Measurements from ENCODE around the gene KLK6. TPM values are rescaled to one million over a fixed set of nuclear protein-coding genes. Genes with fewer than 3 reads are reported as not detected.

Gene KLK6
- polyA plus RNA-seq, 2 of the 4 experiments (the other 2 are of a cell fraction), result 0.13 TPM; not detected in 1

- TF ChIP-seq, protein P1, sequence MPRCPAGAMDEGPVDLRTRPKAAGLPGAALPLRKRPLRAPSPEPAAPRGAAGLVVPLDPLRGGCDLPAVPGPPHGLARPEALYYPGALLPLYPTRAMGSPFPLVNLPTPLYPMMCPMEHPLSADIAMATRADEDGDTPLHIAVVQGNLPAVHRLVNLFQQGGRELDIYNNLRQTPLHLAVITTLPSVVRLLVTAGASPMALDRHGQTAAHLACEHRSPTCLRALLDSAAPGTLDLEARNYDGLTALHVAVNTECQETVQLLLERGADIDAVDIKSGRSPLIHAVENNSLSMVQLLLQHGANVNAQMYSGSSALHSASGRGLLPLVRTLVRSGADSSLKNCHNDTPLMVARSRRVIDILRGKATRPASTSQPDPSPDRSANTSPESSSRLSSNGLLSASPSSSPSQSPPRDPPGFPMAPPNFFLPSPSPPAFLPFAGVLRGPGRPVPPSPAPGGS (IDR thresholded peaks at IDR 0.05), result no peak
- no peak for TF ChIP-seq RFX5 (IDR thresholded peaks at IDR 0.05)
- no peak for TF ChIP-seq TFCP2L1 (CRISPR knock-in tag; IDR thresholded peaks at IDR 0.05)
- no peak for TF ChIP-seq SREBF2 (IDR thresholded peaks at IDR 0.05)
- no peak for TF ChIP-seq FOSB (CRISPR knock-in tag; IDR thresholded peaks at IDR 0.05)
- TF ChIP-seq, protein P2, sequence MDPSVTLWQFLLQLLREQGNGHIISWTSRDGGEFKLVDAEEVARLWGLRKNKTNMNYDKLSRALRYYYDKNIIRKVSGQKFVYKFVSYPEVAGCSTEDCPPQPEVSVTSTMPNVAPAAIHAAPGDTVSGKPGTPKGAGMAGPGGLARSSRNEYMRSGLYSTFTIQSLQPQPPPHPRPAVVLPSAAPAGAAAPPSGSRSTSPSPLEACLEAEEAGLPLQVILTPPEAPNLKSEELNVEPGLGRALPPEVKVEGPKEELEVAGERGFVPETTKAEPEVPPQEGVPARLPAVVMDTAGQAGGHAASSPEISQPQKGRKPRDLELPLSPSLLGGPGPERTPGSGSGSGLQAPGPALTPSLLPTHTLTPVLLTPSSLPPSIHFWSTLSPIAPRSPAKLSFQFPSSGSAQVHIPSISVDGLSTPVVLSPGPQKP (IDR thresholded peaks at IDR 0.05; ENCODE audit: low read depth, low read length), result no peak
- TF ChIP-seq HMGXB4 (CRISPR knock-in tag; IDR thresholded peaks at IDR 0.05; ENCODE audit: borderline replicate concordance), result no peak
- TF ChIP-seq MYC (IDR thresholded peaks at IDR 0.05; ENCODE audit: borderline replicate concordance, low read length), result no peak
Measured at GRCh38 chr19:50933640-50934039, 35.8 kb downstream of the KLK6 start (continued).

DNA sequence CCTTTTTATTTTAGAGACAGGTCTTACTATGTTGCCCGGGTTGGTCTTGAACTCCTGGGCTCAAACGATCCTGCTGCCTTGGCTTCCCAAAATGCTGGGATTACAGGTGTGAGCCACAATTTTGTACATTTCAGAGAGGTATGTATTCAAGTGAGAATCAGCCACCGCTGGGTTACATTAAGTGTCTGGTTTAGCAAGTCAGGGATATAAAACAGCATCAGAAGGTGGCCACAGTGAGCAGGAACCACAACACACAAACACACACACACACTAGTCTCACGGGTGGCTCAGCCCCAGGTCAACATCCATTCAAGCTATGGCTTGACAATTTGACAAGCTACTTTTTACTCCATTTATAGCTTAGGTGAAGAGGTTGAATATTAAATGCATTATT is 36.7 kb downstream of the KLK6 start:
- WGBS (ENCODE audit: missing lambda C conversion rate), result 77% methylated on average over 4 of the region's 4 CpGs
- TF ChIP-seq RNF2 (IDR thresholded peaks at IDR 0.05; ENCODE audit: borderline replicate concordance, low read depth), result no peak
- TF ChIP-seq RCOR1 (IDR thresholded peaks at IDR 0.05; ENCODE audit: low read depth, low read length), result no peak
- TF ChIP-seq MAFK (IDR thresholded peaks at IDR 0.05; ENCODE audit: partially characterized antibody), result no peak
- no peak for TF ChIP-seq TFCP2L1 (CRISPR knock-in tag; IDR thresholded peaks at IDR 0.05)
- no peak for TF ChIP-seq RAD21 (conservative IDR thresholded peaks at IDR 0.05 in 1 of 2, IDR thresholded peaks at IDR 0.05 in 1 of 2)
- TF ChIP-seq ESRRA (IDR thresholded peaks at IDR 0.05; ENCODE audit: borderline replicate concordance, low read length), result no peak
- no peak for TF ChIP-seq CBX8 (IDR thresholded peaks at IDR 0.05)
- DNase-seq (ENCODE audit: low read depth in 1 of 2, low spot score in 1 of 2) (no peak), ATAC-seq (no peak), FAIRE-seq (no peak)
- no peaks in the 10 kb centered on the region for H3K9me3 ChIP-seq
- ChIA-PET CTCF (interaction anchor here (1.0 to 4.6 kb wide), 3 partner anchors 10 to 84 kb away, joined by 4 to 36 read pairs (median 26); no protein-coding TSS in a partner anchor), POLR2A (no interaction called here)
- H3K4me1 ChIP-seq, result peaks cover 12% of the 10 kb centered on the region
- peak overlapping the region in 1 of 2 experiments; percentile 82; a peak in 3 of 6 replicates for H3K27ac ChIP-seq
- H3K4me3 ChIP-seq, result no peak overlapping the region
- no peak overlapping the region for H3K4me2 ChIP-seq

GRCh38 chr19:50932018-50932689 is 37.2 kb downstream of the KLK6 start:
- peaks cover 12% of the 10 kb centered on the region for H3K4me1 ChIP-seq
- no peak overlapping the region for H3K4me3 ChIP-seq
- no peaks in the 10 kb centered on the region for H3K9me3 ChIP-seq
- WGBS (ENCODE audit: missing lambda C conversion rate), result 87% methylated on average over 11 of the region's 11 CpGs
- H3K4me2 ChIP-seq, result no peak overlapping the region
- ATAC-seq (no peak), DNase-seq (ENCODE audit: low read depth in 1 of 2, low spot score in 1 of 2) (no peak), FAIRE-seq (no peak)
- CTCF ChIA-PET, result interaction anchor here (1.0 to 13.0 kb wide), 5 partner anchors 10 to 208 kb away, joined by 3 to 75 read pairs (median 4); no protein-coding TSS in a partner anchor
- peak overlapping the region in 1 of 2 experiments; percentile 82; a peak in 2 of 6 replicates for H3K27ac ChIP-seq
- POLR2A ChIA-PET, result no interaction called here
- no peak for TF ChIP-seq CTCF (IDR thresholded peaks at IDR 0.05)
- TF ChIP-seq GATA3 (IDR thresholded peaks at IDR 0.05; ENCODE audit: borderline replicate concordance), result no peak
- TF ChIP-seq NR3C1 (IDR thresholded peaks at IDR 0.05), result no peak
- TF ChIP-seq ATOH8 (CRISPR knock-in tag; IDR thresholded peaks at IDR 0.05; ENCODE audit: low read depth), result no peak
- TF ChIP-seq, protein P2 (IDR thresholded peaks at IDR 0.05; ENCODE audit: low read depth, low read length), result no peak
- no peak for TF ChIP-seq SREBF2 (IDR thresholded peaks at IDR 0.05)
- TF ChIP-seq HDAC2 (IDR thresholded peaks at IDR 0.05), result no peak
- TF ChIP-seq HOXB5 (CRISPR knock-in tag; IDR thresholded peaks at IDR 0.05), result no peak
- TF ChIP-seq HEYL (CRISPR knock-in tag; IDR thresholded peaks at IDR 0.05), result no peak
- no peak for TF ChIP-seq BHLHE40 (IDR thresholded peaks at IDR 0.05; ENCODE audit: low read depth, low read length)
- TF ChIP-seq CBX2 (IDR thresholded peaks at IDR 0.05; ENCODE audit: borderline replicate concordance, low read depth), result no peak
- TF ChIP-seq HMGXB4 (CRISPR knock-in tag; IDR thresholded peaks at IDR 0.05; ENCODE audit: borderline replicate concordance), result no peak
- no peak for TF ChIP-seq JUN (IDR thresholded peaks at IDR 0.05)
